Measurements from ENCODE around the gene MMP1. TPM values are rescaled to one million over a fixed set of nuclear protein-coding genes. Genes with fewer than 3 reads are reported as not detected.

Gene MMP1
- total RNA-seq, 4 donors from 2014 or later: 0.35 to 1.7 (median 1.0) TPM

DNA sequence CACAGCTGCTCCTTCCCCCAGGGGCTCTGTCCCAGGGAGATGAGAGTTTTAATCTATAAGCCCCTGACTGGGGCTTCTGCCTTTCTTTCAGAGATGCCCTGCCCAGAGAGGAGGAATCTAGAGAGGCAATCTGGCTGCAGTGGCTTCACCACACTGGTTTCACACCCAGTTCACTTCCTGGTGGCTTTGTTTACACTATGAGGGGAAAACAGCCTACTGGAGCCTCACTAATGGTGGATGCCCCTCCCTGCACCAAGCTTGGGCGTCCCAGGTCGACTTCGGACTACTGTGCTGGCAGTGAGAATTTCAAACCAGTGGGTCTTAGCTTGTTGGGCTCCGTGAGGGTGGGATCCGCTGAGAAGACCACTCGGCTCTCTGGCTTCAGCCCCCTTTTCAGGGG lies 21.5 kb upstream of the MMP1 start:
- no peak for DNase-seq
- TF ChIP-seq POLR2A (IDR thresholded peaks at IDR 0.05): no peak
- TF ChIP-seq, protein P1, sequence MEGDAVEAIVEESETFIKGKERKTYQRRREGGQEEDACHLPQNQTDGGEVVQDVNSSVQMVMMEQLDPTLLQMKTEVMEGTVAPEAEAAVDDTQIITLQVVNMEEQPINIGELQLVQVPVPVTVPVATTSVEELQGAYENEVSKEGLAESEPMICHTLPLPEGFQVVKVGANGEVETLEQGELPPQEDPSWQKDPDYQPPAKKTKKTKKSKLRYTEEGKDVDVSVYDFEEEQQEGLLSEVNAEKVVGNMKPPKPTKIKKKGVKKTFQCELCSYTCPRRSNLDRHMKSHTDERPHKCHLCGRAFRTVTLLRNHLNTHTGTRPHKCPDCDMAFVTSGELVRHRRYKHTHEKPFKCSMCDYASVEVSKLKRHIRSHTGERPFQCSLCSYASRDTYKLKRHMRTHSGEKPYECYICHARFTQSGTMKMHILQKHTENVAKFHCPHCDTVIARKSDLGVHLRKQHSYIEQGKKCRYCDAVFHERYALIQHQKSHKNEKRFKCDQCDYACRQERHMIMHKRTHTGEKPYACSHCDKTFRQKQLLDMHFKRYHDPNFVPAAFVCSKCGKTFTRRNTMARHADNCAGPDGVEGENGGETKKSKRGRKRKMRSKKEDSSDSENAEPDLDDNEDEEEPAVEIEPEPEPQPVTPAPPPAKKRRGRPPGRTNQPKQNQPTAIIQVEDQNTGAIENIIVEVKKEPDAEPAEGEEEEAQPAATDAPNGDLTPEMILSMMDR (IDR thresholded peaks at IDR 0.05): no peak
- no peaks in the 10 kb centered on the region for H3K36me3 ChIP-seq
- no peaks in the 10 kb centered on the region for H3K9me3 ChIP-seq
- H3K4me1 ChIP-seq: no peaks in the 10 kb centered on the region
- H3K4me3 ChIP-seq: no peak overlapping the region
- no peak overlapping the region for H3K27ac ChIP-seq
- no peaks in the 10 kb centered on the region for H3K27me3 ChIP-seq

DNA sequence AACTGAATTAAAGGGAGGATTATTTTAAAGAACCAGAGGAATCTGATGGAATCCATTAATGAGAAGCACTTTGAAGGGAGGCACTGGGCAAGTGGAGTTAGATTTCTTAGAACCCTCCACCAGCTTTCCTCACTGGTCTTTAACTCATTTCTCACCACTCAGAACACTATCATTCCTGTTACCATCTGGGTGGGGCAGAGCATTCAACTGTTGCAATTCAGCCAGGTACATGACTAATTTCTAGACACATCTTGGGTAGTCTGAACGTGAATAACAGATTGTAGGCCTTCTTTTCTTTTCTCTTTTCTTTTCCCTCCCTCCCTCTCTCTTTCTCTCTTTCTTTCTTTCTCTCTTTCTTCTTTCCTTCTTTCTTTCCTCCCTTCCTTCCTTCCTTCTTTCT lies 15.5 kb upstream of the MMP1 start:
- H3K4me1 ChIP-seq: no peaks in the 10 kb centered on the region
- H3K27ac ChIP-seq: no peak overlapping the region
- DNase-seq: no peak
- H3K4me3 ChIP-seq: no peak overlapping the region
- TF ChIP-seq, protein P1 (IDR thresholded peaks at IDR 0.05): no peak
- no peak for TF ChIP-seq POLR2A (IDR thresholded peaks at IDR 0.05)
- H3K9me3 ChIP-seq: no peaks in the 10 kb centered on the region
- no peaks in the 10 kb centered on the region for H3K27me3 ChIP-seq
- no peaks in the 10 kb centered on the region for H3K36me3 ChIP-seq

DNA sequence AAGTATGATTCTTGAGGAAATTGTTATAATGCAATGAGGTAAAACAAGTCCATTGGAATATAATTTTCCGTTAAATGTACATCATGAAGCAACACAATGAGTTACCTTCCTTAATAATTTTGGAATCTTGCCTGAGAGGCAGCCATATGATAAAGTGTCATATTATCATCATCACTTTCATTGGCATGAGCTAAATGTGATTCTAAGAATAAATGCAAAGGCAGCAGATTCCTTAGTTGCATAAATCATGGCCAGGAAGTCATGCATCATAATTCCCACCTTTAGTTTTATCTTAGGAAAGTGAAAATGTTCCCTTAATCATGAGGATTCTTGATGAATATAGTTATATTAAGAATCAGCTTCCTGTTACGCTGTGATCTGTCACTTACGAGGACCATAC lies 14.2 kb upstream of the MMP1 start:
- TF ChIP-seq, protein P1 (IDR thresholded peaks at IDR 0.05): no peak
- no peak for TF ChIP-seq POLR2A (IDR thresholded peaks at IDR 0.05)
- no peaks in the 10 kb centered on the region for H3K27me3 ChIP-seq
- H3K9me3 ChIP-seq: no peaks in the 10 kb centered on the region
- H3K36me3 ChIP-seq: no peaks in the 10 kb centered on the region
- H3K4me3 ChIP-seq: no peak overlapping the region
- no peak for DNase-seq
- no peaks in the 10 kb centered on the region for H3K4me1 ChIP-seq
- H3K27ac ChIP-seq: no peak overlapping the region

DNA sequence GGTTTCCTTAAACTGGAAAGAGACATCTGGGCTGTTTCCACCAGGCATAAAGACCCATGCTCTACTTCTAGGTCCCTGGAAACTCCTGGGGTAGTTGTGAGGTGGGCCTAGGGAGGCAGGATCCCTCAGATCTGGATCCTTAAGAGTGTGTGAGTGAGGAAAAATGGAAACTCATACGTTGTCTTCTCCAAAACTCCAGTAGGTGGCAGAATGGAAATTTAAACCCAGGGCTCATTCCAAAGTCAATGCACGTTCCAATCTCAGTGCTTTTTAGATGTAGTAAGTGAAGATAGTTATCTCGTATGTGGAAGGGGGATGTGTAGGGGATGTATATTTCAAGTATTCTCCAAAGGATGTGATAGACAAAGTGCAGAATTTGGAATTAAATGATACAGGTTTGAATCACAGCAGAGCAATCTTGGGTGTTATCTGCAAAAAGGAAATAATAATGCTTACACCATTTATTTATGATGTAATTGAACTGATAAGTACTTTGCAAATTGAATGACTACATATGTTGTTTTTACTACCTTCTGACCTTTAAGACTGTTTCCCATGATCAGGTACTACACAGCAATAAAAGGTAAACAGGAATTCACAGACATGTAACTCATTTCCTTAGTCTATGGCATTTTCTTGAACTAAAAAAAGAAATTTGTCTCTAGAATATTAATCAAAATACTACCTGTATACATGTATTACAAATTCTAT lies 13.1 kb upstream of the MMP1 start:
- no peak overlapping the region for H3K4me3 ChIP-seq
- H3K27ac ChIP-seq: no peak overlapping the region
- no peaks in the 10 kb centered on the region for H3K27me3 ChIP-seq
- no peak for DNase-seq
- H3K9me3 ChIP-seq: no peaks in the 10 kb centered on the region
- TF ChIP-seq POLR2A (IDR thresholded peaks at IDR 0.05): no peak
- TF ChIP-seq, protein P1 (IDR thresholded peaks at IDR 0.05): peak in 3 of 6 experiments; percentile 32 to 48 (median 44)
- no peaks in the 10 kb centered on the region for H3K4me1 ChIP-seq
- no peaks in the 10 kb centered on the region for H3K36me3 ChIP-seq

DNA sequence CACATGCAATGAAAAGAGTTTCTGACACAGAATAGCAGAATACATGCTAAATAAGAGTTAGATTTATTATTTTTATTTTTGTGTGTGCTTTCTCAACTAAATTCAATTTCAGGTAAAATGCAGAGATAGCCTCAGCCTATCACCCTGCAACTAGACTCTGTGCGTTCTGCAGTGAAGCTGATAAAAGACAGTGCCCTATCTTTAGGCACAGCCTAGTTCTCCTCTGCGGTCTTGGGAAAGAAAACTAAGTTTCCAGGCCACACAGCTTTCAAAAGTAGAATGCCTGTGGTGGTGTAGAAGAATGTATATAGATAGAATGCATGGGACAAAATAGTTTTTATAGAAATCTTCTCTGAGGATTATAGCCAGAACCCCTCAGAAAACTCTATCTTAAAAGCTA lies 12.0 kb upstream of the MMP1 start:
- no peaks in the 10 kb centered on the region for H3K4me1 ChIP-seq
- H3K27ac ChIP-seq: no peak overlapping the region
- TF ChIP-seq POLR2A (IDR thresholded peaks at IDR 0.05): no peak
- H3K4me3 ChIP-seq: no peak overlapping the region
- no peak for DNase-seq
- H3K27me3 ChIP-seq: no peaks in the 10 kb centered on the region
- no peaks in the 10 kb centered on the region for H3K9me3 ChIP-seq
- H3K36me3 ChIP-seq: no peaks in the 10 kb centered on the region

DNA sequence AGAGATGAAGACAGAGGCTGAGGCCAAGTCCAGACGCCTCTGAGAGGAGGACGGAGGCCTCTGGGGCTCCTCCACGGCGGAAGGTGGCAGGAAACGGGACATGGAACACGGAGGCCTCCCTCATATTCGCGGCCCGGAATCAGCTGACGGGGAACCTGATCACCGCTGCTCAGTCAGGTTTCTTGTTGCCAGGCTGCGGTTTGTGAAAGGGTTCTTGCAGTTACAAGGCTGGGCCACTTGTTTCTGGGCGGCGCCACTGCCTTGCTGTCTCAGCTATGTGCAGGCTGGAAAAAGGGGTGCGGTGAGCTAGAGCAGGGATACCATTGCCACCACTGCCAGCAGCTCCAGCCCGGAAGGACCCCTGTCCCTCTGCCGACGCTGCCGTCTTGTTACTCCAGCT lies 10.0 kb upstream of the MMP1 start:
- no peaks in the 10 kb centered on the region for H3K27me3 ChIP-seq
- no peak overlapping the region for H3K4me3 ChIP-seq
- no peak overlapping the region for H3K27ac ChIP-seq
- no peaks in the 10 kb centered on the region for H3K9me3 ChIP-seq
- no peaks in the 10 kb centered on the region for H3K4me1 ChIP-seq
- peak in 1 of 3 donors; percentile 51 for DNase-seq
- no peaks in the 10 kb centered on the region for H3K36me3 ChIP-seq
- TF ChIP-seq POLR2A (IDR thresholded peaks at IDR 0.05): no peak
- TF ChIP-seq, protein P1 (IDR thresholded peaks at IDR 0.05): peak in 2 of 6 experiments; percentile 33 to 43
